Lung microvascular endothelial cell (primary cell): Measurements from ENCODE around the gene SNRNP200. TPM values are rescaled to one million over a fixed set of nuclear protein-coding genes. Genes with fewer than 3 reads are reported as not detected.

Source experiments
- DNase-seq, 2 donors: peaks; one replicate each; pipeline versions ENCODE4 v3.0.0 to v3.0.0-alpha.2; 2010; ENCODE audit warnings: low read depth in 2 of 2
- total RNA-seq: library from RNA; depleted of rRNA; stranded (reverse); fragments of >200 nt; gene quantifications from 2 replicates; pipeline ENCODE4 v1.2.1, GENCODE V29; 2014

The SNRNP200 gene
- total RNA-seq, 1 donor from 2014 or later: 40.5 TPM

DNA sequence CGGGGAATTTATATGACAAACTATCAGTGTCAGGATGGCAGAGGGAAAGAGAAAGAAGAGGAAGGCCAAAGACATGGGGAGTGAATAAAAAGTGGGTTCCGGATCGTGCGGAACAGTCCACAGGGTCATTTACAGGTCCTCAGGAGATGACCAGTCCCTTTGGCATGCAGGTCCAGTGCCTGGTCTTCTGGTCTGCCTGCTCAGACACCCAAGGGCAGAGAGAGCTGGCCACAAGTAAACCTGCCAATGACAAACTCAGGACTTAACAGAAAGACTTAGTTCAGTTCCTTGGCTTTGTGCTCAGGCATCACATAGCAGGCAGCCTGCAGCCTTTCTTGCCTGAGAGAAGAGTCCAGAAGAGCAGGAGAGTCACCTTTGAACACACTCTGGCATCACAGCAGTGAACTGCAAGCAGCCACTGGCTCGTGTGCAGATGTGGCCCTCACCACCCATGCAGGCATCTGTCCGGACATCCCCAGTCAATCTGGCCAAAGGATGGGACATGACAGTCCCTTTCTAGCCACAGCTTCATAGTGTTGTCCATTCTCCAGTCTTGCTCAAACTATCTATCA is 53.5 kb downstream of the SNRNP200 start:
- peak; percentile 94 to 95 for DNase-seq

DNA sequence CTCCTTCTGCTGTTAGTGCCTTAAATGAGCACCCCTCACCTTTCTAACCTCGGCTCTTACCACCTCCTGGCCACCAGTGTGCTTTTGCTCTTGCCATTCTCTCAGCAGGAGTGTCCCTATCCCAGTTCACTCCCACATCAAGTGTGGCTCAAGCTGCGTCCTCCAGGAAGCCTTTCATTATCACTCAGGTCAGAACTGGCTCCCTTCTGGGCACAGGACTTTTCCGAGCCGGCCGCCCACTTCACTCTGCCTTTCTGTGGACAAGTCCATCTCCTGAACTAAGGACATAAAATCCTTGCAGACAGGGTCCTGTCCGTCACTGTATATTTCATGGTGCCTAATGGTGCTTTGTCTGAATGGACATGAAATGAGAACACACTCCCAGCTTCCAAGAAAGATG is 55.2 kb downstream of the SNRNP200 start:
- no peak for DNase-seq

DNA sequence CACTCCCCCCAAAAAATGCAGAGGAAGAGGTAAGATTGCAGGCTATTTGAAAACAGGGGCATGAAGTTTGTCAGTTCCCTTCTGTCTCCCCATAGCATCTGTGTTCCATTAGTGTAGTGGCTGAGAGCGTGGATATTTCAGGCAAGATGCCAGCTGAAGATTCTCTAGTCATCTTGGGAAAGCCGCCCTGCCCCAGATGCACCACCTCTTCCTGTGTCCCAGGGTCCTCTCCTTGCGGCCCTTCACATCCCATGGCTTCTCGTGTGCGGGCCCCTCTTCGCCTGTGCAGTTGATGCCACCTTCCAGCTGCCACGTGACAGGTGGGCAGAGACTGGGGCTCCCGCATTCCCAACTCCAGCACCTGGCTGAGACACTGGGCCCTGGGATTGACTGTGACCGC is 55.7 kb downstream of the SNRNP200 start:
- DNase-seq: no peak

DNA sequence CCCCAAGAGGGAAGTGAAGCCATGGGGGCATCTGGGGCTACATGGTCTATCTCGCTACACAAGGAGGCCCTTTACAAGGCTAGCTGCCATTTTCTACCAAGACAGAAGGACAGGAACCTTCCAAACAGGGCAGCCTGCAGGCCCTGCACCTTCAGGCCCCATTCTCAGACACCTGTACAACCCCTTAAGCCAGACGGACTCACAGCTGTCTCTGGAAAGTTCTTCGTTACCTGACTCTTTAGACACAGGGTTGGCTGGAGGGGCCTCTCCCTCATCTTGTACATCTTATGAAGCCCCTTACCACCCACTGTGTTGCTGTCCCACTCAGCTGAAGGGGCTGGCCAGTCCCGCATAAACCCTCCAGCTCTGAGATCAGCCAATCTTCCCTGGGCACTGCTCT is 56.7 kb downstream of the SNRNP200 start:
- DNase-seq: no peak

DNA sequence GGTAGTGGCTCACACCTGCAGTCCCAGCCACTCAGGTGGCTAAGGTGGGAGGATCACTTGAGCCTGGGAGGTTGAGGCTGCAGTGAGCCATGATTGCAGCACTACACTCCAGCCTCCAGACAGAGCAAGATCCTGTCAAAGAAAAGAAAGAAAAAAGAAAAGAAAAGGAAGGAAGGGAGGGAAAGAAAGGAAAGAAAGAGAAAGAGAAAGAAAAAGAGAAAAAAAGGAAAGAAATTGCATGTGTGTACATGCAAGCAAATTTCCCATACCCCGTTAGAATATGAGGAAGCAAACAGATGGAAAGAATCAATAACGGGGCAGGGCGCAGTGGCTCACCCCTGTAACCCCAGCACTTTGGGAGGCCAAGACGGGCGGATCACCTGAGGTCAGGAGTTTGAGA is 57.5 kb downstream of the SNRNP200 start:
- DNase-seq: no peak

DNA sequence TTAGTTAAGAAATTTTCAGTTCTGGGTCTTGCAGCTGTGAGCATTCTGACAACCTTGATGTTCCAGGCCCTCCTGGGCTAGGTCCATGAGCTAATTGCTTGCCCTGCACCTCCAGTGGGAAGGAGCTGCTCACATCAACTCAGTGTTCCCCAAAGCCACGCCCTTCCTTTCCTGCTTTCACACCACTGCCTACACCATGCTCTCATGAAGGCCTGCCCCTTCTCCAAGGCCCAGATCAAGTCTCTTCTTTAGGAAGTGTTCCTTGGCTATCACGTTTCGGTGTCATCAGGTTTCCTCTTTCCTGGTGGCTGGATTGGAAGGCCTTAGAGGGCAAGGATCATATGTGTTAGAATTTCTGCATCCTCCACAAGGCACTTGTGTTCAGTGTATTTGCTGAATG is 58.3 kb downstream of the SNRNP200 start:
- peak in 1 of 2 donors; percentile 49 for DNase-seq

DNA sequence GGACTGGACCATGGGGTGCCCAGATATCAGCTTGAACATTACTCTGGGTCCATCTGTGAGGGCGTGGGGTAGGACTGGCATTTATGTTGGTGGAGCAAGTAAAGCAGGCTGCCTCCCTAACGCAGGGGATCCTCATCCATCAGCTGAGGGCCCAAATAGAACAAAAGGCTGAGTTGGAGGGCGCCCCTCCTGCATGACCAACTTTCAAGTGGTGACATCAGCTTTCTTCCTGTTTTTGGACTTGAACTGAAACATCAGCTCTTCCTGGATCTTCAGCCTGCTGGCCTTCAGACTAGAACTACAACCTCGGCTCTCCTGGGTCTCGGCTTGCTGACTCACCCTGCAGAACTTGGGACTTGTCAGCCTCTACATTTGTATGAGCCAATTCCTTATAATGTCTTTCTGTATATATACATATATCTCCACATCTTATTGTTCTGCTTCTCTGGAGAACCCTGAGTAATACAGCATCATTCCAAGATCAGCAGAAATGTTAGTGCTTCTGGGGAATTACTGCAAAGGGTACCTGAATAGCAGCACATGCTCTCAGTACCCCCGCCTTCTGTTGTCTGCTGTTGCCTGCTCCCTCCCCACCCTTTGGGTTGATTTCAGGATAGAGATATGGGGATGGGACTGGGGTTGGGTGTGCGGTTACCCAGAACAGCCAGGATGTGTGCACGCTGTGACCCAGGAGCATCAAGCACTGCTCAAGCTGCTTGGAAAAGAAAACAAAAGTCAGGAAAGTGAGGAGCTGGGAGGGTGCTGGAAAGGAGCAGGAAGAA is 59.5 kb downstream of the SNRNP200 start:
- peak; percentile 28 to 95 for DNase-seq

DNA sequence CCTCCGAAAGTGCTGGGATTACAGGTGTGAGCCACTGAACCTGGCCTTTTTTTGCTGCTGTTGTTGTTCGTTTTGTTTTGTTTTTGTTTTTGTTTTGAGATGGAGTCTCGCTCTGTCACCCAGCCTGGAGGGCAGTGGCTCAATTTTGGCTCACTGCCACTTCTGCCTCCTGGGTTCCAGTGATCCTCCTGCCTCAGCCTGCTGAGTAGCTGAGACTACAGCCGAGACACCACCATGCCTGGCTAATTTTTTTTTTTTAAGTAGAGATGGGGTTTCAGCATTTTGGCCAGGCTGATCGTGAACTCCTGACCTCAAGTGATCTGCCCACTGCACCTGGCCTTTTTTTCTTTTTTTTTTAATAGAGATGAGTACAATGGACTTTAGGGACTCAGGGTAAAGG is 61.5 kb downstream of the SNRNP200 start:
- no peak for DNase-seq

DNA sequence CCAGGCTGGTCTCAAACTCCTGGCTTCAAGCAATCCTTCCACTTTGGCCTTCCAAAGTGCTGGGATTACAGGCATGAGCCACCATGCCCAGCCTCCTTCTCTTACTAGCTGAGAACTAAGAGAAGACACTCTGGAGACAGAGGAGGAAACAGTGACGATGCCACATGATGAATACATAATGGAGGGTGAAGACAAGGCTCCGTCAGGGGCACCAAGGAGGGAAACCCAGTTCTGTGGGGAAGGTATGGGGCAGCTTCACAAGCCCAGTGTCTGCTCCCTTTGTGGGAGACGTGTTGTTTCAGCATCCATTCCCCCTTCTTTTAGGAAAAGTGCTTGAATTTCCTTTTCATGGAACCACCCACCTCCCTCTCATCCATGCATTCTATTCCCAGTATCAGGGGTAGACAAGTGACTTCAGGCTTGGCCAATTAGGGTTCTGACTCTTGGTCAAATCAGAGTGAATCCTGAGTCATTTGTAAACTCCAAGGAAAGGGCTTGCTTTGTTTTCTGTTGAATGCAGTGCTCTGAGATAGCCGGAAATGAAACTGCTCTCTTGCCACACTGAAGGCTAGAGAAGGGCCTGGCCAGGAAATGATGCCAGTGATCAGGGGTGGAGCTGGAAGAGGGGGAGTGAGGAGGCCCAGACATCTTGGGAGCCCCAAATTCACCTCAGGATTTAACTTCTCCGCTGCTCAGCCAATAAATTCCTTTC is 63.3 kb downstream of the SNRNP200 start:
- DNase-seq: peak; percentile 67 to 93

DNA sequence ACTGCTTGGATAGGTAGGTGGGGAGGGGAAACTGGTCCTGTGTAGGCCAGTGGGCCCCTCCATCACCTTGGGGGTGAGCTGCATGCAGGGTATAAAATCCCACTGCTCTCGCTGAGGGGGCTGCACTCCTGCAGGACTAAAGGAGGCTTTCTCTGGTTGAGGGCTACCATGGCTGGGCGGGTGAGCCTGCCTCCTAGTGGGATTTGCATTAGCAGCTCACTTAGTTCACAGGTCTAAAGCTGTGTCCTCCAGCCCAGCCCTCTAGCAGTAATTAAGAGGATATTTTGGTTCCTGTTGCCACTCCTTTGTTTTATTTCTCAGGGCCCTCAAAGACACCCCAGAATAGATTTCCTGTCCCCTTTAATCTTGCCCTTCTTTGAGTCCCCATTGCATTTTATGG is 64.1 kb downstream of the SNRNP200 start:
- no peak for DNase-seq

DNA sequence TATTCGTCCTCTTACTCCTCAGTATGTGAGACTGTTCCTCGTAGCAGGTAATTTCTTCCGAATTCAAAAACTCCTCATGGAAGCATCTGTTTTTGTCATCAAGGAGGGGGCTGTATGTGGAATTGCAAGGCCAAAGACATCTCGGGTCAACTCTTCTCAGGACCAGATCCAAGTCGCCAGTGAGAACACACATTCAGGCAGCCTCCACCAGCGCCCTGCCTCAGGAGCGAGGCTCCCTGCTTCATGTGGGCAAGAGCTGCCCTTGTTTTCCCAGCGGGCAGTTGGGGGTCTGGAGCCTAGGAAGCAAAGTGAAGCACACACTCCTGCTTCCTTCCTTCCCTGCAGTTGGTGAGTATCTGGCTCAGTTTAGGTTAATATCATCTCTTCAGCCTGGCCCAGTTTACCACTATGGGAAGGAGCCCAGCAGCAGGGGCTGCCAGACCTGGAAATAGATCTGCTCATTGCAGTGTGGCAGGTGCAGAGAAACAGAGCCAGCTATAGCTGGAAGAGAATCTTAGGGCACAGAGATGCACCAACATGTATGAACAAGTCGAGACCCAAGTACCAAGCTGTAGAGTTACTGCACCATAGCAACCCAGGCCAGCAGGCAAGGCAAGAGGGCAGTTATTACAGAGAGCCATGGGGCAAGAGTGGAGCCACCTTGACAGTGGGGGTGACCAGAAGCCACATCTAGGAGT is 64.9 kb downstream of the SNRNP200 start:
- DNase-seq: no peak

DNA sequence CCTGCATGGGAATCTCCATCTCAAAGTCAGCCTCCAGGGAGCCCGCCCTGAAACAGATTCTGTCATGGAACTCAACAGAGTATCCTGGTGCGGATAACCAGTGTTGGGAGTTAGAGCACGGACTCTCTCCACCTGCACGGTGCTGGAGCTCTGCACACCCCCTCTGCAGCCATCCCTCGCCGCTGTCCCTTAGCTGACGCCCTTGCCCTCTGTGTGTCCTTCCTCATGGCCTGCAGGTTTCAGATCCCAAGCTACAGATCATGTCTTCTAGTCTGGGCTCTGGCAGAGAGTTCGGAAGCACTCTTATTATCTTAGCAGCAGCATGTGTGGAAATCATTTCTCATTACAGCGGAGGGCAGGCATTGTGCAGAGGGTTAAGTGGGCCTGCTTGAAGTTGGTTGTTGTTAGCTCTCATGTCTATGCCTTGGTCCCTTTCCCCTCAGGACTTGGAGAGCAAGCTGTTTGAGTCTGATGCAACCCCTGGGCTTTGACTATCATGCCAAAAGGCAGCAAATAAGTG is 65.5 kb downstream of the SNRNP200 start:
- no peak for DNase-seq

DNA sequence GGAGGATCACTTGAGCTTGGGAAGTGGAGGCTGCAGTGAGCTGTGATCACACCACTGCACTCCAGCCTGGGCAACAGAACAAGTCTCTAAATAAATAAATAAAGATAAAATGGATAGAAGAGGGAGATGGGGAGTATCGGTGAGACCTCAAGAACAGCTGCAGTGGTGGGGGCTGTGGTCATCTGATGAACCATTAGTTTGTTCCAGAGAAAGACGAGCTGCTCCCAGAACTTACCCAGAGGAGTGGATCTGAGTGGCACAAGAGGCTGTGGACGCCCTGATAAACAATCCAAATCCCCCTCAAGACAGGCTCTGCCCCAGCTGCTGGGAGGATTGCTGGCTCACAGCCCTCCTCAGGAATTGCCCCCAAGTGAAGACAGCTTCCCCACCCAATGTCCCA is 66.3 kb downstream of the SNRNP200 start:
- DNase-seq: no peak

DNA sequence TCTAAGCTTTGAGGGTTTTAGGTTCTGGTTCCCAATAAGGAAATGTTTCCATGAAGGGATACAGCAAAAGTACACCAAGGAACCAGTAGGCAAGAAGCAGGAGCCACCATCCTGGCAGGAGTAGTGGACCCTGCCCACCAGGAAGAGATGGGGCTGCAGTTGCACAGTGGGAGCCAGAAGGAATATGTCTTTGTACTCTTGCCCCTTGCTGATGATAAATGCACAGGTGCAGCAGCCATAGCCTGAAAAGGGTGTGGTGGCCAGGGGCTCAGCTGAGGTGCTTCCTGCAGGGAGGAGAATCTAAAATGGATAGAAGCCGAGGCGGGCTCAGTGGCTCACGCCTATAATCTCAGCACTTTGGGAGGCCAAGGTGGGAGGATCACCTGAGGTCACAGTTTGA is 67.1 kb downstream of the SNRNP200 start:
- DNase-seq: no peak

DNA sequence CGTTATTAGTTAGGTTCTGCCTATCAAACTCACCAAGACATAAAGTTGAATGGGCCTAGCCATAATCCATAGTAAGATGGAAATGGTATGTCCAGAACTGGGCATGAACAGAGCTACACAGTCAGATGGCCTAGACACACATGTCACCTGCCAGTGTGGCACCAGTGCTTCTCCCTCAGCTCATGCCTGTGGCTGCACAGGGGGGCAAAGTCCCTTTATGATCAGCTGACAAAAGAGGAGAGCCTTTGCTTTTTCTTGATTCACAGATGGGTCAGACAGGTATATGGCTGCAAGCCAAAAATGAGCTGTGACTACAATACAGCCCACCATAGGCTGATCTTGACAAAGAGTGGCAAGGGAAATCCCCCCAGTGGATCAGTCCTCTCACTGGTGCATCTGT is 68.5 kb downstream of the SNRNP200 start:
- DNase-seq: no peak

DNA sequence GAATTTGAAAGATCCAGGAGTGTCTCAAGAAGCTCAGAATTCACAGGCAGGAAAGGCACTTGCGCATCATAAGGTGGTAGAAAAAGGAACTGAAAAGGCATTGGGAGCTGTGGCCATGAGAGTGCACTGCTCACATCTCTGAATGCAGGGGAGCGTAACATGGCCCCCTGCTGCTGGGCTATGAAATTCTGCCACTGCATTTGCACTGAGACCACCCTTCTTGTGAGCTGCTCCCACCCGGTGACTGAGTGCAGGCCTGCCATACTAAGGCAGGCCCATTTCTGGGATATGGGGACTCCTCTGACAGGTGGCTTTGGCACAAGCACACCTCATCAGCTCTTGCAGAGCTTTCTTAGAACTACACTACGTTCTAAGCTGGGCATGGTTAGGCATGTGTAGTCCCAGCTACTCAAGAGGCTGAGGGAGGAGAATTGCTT is 71.4 kb downstream of the SNRNP200 start:
- no peak for DNase-seq

DNA sequence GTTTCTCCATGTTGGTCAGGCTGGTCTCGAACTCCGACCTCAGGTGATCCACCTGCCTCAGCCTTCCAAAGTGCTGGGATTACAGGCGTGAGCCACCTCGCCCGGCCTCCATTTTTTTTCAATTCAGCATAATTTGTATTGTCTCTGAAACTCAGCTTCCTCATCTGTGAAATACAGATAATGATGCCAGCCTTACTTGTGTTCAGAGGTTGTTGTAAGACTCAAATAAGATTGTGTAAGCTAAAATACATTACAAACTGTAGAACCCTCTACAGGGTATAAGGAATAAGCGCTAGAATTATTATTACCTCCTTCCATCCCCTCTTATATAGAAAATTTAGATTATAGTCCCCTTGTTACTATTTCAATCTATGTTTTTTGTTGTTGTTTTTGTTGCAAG is 71.9 kb downstream of the SNRNP200 start:
- no peak for DNase-seq

DNA sequence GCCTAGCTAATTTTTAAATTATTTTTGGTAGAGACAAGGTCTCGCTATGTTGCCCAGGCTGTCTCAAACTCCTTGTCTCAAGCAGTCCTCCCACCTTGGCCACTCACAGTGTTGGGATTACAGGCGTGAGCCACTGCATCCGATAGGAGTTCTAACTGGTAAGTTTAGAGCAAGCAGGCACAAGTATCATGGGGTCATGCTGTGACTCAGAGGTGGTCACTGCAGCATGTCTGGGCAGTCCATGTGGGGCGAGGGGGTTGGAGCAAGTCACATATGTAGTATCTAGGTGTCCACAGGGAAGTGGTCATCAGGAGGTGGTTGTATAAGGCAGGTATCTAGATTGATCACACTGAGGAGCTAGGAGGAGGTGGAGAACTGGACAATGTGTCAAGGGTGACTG is 74.0 kb downstream of the SNRNP200 start:
- DNase-seq: no peak

DNA sequence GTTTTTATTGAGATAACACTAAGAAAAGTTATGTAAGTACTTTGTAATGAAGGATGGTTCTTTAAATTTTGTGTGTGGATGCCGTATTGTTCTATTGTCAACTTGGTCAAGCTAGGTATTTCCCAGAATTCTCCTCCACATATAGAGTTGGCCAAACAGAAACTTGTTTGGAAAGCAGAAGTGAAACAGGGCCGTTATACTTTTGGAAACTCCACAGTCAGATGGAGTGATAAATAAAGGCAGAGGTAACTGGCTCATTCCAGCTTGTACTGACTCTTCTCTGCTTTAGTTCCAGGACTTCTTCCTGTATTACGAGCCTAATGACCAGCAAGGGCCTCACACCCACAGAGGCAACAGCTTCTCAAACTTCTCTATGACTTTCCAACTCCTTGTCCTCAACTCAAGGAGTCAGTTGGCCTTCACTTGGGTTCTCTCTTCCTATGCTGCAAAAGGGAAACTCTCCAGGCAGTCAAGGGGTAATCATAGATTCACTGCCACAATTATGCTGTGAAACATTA is 80.3 kb downstream of the SNRNP200 start:
- no peak for DNase-seq
